ENCODE data around the gene AZGP1.
"Not testable (repeated sequence)": the region's sequence is repeated elsewhere in the genome, so short reads cannot be mapped to it uniquely, and the experiment has no call there.

Gene AZGP1

GRCh38 chr7:100010901-100011300, 35.1 kb upstream of the AZGP1 start:
- TF ChIP-seq PPARA (CRISPR knock-in tag; IDR thresholded peaks at IDR 0.05; ENCODE audit: borderline replicate concordance) (no peak), ZC3H10 (CRISPR knock-in tag; IDR thresholded peaks at IDR 0.05) (no peak), ISL1 (CRISPR knock-in tag; IDR thresholded peaks at IDR 0.05) (no peak), CSRNP3 (CRISPR knock-in tag; IDR thresholded peaks at IDR 0.05) (no peak), POU6F1 (CRISPR knock-in tag; IDR thresholded peaks at IDR 0.05; ENCODE audit: borderline replicate concordance, low read depth) (no peak)
- ATAC-seq: no peak

GRCh38 chr7:100009952-100010351, 34.1 kb upstream of the AZGP1 start:
- ATAC-seq: not testable (repeated sequence)

GRCh38 chr7:100008525-100008924, 32.7 kb upstream of the AZGP1 start:
- TF ChIP-seq ZFP30 (CRISPR knock-in tag; IDR thresholded peaks at IDR 0.05) (no peak), ARNTL (CRISPR knock-in tag; IDR thresholded peaks at IDR 0.05; ENCODE audit: borderline replicate concordance, low read depth) (no peak), CSDC2 (CRISPR knock-in tag; IDR thresholded peaks at IDR 0.05) (no peak), CSRNP3 (CRISPR knock-in tag; IDR thresholded peaks at IDR 0.05) (no peak), PATZ1 (CRISPR knock-in tag; IDR thresholded peaks at IDR 0.05; ENCODE audit: borderline replicate concordance) (no peak), ZFP3 (CRISPR knock-in tag; IDR thresholded peaks at IDR 0.05) (no peak), SNAI2 (CRISPR knock-in tag; IDR thresholded peaks at IDR 0.05) (no peak), OSR1 (CRISPR knock-in tag; IDR thresholded peaks at IDR 0.05) (no peak), PPARA (CRISPR knock-in tag; IDR thresholded peaks at IDR 0.05; ENCODE audit: borderline replicate concordance) (no peak), GLIS3 (CRISPR knock-in tag; IDR thresholded peaks at IDR 0.05) (no peak), ZNF565 (CRISPR knock-in tag; conservative IDR thresholded peaks at IDR 0.05; ENCODE audit: low read depth) (no peak)
- no peak for ATAC-seq

GRCh38 chr7:100007887-100008286, 32.1 kb upstream of the AZGP1 start:
- no peak for ATAC-seq
- TF ChIP-seq PATZ1 (CRISPR knock-in tag; IDR thresholded peaks at IDR 0.05; ENCODE audit: borderline replicate concordance) (no peak), ZNF565 (CRISPR knock-in tag; conservative IDR thresholded peaks at IDR 0.05; ENCODE audit: low read depth) (no peak), CSRNP3 (CRISPR knock-in tag; IDR thresholded peaks at IDR 0.05) (no peak), TSHZ2 (CRISPR knock-in tag; IDR thresholded peaks at IDR 0.05) (no peak), ZNF8 (CRISPR knock-in tag; IDR thresholded peaks at IDR 0.05) (no peak), GLIS3 (CRISPR knock-in tag; IDR thresholded peaks at IDR 0.05) (no peak), ZFP30 (CRISPR knock-in tag; IDR thresholded peaks at IDR 0.05) (no peak), ZNF70 (CRISPR knock-in tag; IDR thresholded peaks at IDR 0.05) (no peak), TCF4 (CRISPR knock-in tag; IDR thresholded peaks at IDR 0.05; ENCODE audit: borderline replicate concordance) (no peak), SNAI2 (CRISPR knock-in tag; IDR thresholded peaks at IDR 0.05) (no peak), CREB5 (CRISPR knock-in tag; IDR thresholded peaks at IDR 0.05; ENCODE audit: low read depth) (no peak), ISL1 (CRISPR knock-in tag; IDR thresholded peaks at IDR 0.05) (no peak), ARNTL (CRISPR knock-in tag; IDR thresholded peaks at IDR 0.05; ENCODE audit: borderline replicate concordance, low read depth) (no peak), PPARA (CRISPR knock-in tag; IDR thresholded peaks at IDR 0.05; ENCODE audit: borderline replicate concordance) (no peak), CSDC2 (CRISPR knock-in tag; IDR thresholded peaks at IDR 0.05) (no peak), ESRRG (CRISPR knock-in tag; IDR thresholded peaks at IDR 0.05) (no peak), ZFP3 (CRISPR knock-in tag; IDR thresholded peaks at IDR 0.05) (no peak)
